DMS 273 (cell line): ENCODE measurements around the gene HSDL2.

Experiments used
- DNase-seq: peaks from one replicate; lab custom pipeline; 2025; ENCODE audit not compliant: unreplicated experiment; lab: John Stamatoyannopoulos, UW

The HSDL2 gene

GRCh38 chr9:112380102-112380824 lies at the start of gene HSDL2:
TSS of gene HSDL2 (plus strand) at chr9:112380108. CDS start at chr9:112380164, 56 bp downstream.
- peak; percentile 61 for DNase-seq

DNA sequence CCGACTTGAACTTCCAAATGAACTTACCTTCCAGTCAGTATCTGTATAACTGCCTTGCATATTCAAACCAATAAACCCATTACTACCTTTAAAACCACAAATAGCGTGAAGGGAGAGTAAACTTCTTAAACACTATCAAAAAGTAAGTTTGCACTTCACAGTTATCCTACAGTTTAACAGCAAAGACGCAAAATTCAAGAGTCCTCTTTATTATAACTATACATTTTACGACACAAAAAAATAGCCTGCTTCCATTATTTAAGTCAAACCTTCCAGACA lies 48.3 kb upstream of the HSDL2 start:
- no peak for DNase-seq

DNA sequence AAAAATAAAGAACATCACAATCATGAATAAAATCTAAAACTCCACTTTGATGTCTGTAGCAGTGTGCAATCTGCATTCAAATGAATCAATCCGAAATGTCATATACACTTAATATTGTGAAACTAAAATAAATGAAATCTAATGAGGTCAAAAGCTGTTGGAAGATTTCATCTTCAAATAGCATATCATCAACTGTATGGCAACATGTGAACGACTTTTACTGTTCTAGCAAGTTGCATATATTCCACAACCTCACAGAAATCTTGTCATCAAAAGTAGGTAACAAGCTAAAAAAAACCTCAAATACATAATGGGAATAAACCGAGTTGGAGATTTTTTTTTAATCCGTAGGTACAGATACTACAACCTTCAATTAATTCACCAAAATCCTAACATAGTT lies 47.7 kb upstream of the HSDL2 start:
- peak; percentile 33 for DNase-seq

DNA sequence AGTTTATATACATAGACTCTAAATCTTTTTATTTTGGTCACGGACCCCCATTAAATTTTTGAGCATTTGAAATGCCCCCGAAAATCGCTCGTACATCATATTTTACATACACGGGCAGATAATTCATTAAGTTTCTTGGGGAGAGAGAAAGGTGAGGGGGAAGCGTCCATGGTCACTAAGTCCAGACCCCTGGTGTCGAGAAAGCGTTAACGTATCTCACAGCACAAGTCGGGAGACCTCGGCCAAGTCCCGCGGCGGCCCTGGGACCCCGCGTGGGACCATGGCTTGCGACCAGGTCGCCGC lies 47.3 kb upstream of the HSDL2 start:
- DNase-seq, result no peak

- DNase-seq, result peak; percentile 91
Observed at GRCh38 chr9:112332977-112333638, 46.8 kb upstream of the HSDL2 start, which contains the start of gene PTBP3. TSS of gene PTBP3 (minus strand) at chr9:112333619. CDS start at chr9:112297865, 35,754 bp downstream.

GRCh38 chr9:112333639-112334431 lies 46.1 kb upstream of the HSDL2 start:
- peak; percentile 99 for DNase-seq

DNA sequence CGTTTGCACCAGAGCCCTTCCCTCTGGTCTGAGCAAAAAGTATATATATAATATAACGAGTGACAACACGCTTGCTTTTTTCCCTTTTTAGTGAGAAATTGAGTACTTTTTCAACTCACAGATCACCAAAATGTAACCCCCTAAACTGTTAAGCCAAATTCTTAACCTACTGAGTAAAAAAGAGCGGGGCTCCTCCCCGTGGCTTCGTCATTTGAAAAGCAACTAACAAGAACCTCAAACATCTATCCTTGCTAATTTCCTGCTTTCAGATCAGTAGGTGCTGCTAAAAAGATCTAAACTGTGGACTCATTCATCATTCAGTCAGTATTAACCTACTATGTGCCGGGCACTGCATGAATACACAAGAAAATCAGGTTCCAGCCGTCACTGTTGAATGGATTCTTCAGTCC lies 45.5 kb upstream of the HSDL2 start:
- no peak for DNase-seq

DNA sequence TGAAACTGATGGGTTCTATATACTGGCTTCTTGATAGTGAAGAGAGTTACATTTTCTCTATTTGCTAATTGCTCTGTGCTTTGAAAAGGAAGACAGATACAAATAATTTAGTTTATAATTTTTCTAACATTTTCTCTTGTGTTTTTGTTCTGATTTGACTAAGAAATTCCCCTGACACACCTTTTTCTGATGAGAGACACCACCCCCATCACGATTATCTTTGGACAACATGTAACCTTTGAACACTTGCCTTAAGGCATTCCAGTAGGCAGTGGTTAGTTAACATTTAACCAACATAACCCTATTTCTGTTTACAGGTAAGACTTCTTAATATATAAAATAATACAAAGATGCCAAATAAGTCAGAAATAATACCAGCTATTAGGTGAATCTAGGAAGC lies 42.4 kb upstream of the HSDL2 start:
- DNase-seq, result no peak

GRCh38 chr9:112338561-112338960 lies 41.3 kb upstream of the HSDL2 start:
- DNase-seq, result peak; percentile 3

GRCh38 chr9:112339886-112340285 lies 40.0 kb upstream of the HSDL2 start:
- no peak for DNase-seq

- no peak for DNase-seq
Observed at GRCh38 chr9:112341730-112342129, 38.2 kb upstream of the HSDL2 start.

DNA sequence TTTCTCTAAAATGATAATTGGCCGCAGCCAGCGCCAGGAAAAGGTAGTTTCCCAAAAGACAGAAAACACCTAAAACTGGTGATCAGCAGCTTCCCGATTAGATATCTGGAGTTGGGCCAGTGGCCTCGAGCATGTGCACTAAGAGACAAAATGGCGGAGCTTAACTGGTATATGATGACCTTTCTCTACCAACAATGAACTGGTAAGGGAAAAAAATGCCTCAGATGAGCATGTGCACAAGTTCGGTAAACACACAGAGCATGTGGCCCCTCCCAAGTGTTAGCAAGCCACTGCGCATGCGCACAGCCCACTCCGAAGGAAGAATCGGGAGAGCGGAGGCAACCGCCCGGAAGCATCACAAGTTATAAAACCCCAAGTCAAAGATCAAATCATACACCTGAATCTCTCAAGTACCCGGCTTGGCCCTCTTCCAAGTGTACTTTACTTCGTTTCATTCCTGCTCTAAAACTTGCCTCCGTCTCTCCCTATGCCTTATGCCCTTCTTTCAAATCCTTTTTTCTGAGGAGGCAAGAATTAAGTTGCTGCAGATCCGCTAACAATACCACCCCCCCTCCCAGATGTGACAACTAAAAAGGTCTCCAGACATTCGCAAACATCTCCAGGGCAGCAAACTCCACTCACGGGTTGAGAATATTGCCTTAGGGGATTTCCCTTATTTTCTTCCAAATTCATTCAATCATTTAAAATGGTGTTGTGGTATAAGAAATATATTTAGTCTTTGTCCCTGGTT lies 31.5 kb upstream of the HSDL2 start:
- peak; percentile 88 for DNase-seq

GRCh38 chr9:112349008-112349333 lies 30.9 kb upstream of the HSDL2 start:
- peak; percentile 13 for DNase-seq

DNA sequence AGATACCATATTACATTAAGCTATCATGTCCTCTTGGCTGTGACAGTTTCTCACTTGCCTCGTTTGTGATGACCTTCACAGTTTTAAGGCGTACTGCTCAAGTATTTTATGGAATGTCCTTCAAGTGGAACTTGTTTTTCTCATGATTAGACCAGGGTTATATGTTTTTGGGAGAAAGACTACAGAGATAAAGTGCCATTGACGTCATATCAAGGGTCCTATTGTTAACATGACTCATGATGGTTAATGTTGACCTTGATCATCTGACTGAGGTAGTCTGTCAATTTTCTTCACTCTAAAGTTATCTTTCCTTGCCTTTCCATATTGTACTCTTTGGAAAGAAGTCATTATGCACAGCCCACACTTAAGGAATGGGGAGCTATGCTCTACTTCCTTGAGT lies 28.7 kb upstream of the HSDL2 start:
- no peak for DNase-seq

DNA sequence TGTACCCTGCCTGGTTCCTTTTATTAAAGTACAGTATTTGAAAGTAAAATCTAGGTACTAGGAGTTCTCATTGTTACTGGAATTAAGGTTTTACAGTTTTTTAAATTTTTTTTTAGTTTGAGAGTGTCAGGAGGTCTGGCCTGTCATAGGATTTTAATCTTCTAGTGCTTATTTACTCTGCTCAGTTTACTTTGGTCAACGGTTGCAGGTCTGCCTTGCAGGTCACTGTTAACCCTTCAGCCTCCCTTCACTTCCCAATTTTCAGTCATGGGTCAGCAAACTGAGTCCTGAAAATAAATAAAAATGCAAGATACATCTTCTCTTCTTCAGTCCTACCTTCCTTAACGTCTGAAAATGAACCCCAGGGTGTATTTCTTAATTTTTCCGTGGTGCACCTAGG lies 27.7 kb upstream of the HSDL2 start:
- DNase-seq, result no peak

GRCh38 chr9:112354081-112354743 lies 25.7 kb upstream of the HSDL2 start:
- DNase-seq, result no peak

GRCh38 chr9:112355427-112355897 lies 24.4 kb upstream of the HSDL2 start:
- no peak for DNase-seq

- no peak for DNase-seq
Observed at GRCh38 chr9:112360047-112360804, 19.7 kb upstream of the HSDL2 start.

GRCh38 chr9:112361601-112362000 lies 18.3 kb upstream of the HSDL2 start:
- peak; percentile 67 for DNase-seq

GRCh38 chr9:112364761-112365160 lies 15.1 kb upstream of the HSDL2 start:
- DNase-seq, result no peak
